Tibial artery (tissue), 4 donors: Measurements from ENCODE around the gene TNFRSF12A.

ENCODE experiments used
- DNase-seq, 2 donors: peaks; one replicate each; pipeline ENCODE4 v3.0.0-alpha.2; 2019
- H3K27ac ChIP-seq, 2 donors: fragments of 200-600 bp; sonication (generic) in 1 of 2; 1 replicate in 1 of 2; 2 replicates in 1 of 2; pipeline ENCODE4 v1.5.1; 2018 to 2019; ENCODE audit warnings: mild to moderate bottlenecking in 1 of 2
- H3K27me3 ChIP-seq, 2 donors: fragments of 200-600 bp; sonication (generic) in 1 of 2; one replicate each; pipeline versions ENCODE4 v1.5.1 to v1.6.0; 2016 to 2019
- H3K36me3 ChIP-seq, 3 donors: fragments of 200-600 bp; sonication (generic) in 2 of 3; one replicate each; pipeline ENCODE4 v1.5.1; 2016 to 2019; ENCODE audit warnings: mild to moderate bottlenecking in 2 of 3
- H3K4me1 ChIP-seq, 4 donors: fragments of 200-600 bp; sonication (generic) in 2 of 4; 1 replicate in 3 of 4; 2 replicates in 1 of 4; pipeline ENCODE4 v1.5.1; 2016 to 2019
- H3K4me3 ChIP-seq, 2 donors: fragments of 200-600 bp; sonication (generic) in 1 of 2; 1 replicate in 1 of 2; 2 replicates in 1 of 2; pipeline ENCODE4 v1.5.1; 2018 to 2019; ENCODE audit warnings: mild to moderate bottlenecking in 2 of 2
- H3K9me3 ChIP-seq, 3 donors: fragments of 200-600 bp; sonication (generic) in 1 of 3; one replicate each; pipeline ENCODE4 v1.5.1; 2016 to 2019
- intact Hi-C: fragments of 100-400 bp; cut with DNase I; formaldehyde crosslinking; loops from one replicate; pipeline ENCODE4 v1.15.0; 2023; ENCODE audit warnings: low total_unique reads
- TF ChIP-seq, protein P1 (sequence below), 2 experiments: fragments of 200-600 bp in 1 of 2; fragments of 450-650 bp in 1 of 2; IDR thresholded peaks; one replicate each; pipeline ENCODE4 v1.5.1; 2017 to 2019; ENCODE audit warnings: antibody characterized with exemption in 2 of 2, mild to moderate bottlenecking in 1 of 2, moderate library complexity in 1 of 2

TNFRSF12A gene

DNA sequence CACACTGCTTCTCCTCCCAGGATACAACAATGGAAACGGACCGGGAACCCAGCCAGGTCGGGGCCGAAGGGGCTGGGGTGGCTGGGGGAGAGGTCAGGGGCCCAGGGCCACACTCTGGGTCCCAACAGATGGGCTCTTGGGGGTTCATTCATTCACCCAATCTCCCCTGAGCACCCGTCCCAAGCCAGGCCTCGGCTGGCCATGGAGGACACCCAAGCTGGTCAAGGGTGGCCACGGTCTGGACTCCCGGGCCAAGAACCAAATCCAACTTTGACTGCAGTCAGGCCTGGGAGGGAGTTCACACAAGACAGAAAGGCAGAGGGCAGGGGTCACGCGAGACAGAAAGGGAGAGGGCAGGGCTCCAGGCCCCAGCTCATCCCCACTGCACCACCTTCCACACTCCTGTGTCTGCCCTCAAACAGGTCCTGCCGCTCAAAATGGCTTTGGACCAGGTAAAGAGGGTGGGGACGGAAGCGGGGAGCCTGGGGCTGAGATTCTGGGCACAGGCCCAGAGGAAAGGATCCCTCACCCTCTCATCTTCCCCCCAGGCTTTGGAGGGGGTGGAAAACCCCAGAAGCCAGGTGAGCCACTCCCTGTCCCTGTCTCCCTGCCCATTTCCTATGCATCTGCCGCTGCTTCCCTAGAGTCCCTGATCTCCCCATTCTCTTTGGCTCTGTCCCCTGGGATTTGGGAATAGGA lies 27.6 kb upstream of the TNFRSF12A start:
- Histone ChIP-seq H3K4me1 (no peaks in the 10 kb centered on the region), H3K27ac (no peak overlapping the region), H3K4me3 (no peak overlapping the region), H3K36me3 (no peaks in the 10 kb centered on the region), H3K9me3 (no peaks in the 10 kb centered on the region), H3K27me3 (peaks cover 0 to 47% of the 10 kb centered on the region in 2 donors)
- intact Hi-C loops = no loop called here
- TF ChIP-seq, protein P1, sequence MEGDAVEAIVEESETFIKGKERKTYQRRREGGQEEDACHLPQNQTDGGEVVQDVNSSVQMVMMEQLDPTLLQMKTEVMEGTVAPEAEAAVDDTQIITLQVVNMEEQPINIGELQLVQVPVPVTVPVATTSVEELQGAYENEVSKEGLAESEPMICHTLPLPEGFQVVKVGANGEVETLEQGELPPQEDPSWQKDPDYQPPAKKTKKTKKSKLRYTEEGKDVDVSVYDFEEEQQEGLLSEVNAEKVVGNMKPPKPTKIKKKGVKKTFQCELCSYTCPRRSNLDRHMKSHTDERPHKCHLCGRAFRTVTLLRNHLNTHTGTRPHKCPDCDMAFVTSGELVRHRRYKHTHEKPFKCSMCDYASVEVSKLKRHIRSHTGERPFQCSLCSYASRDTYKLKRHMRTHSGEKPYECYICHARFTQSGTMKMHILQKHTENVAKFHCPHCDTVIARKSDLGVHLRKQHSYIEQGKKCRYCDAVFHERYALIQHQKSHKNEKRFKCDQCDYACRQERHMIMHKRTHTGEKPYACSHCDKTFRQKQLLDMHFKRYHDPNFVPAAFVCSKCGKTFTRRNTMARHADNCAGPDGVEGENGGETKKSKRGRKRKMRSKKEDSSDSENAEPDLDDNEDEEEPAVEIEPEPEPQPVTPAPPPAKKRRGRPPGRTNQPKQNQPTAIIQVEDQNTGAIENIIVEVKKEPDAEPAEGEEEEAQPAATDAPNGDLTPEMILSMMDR (IDR thresholded peaks at IDR 0.05) = no peak
- no peak for DNase-seq

DNA sequence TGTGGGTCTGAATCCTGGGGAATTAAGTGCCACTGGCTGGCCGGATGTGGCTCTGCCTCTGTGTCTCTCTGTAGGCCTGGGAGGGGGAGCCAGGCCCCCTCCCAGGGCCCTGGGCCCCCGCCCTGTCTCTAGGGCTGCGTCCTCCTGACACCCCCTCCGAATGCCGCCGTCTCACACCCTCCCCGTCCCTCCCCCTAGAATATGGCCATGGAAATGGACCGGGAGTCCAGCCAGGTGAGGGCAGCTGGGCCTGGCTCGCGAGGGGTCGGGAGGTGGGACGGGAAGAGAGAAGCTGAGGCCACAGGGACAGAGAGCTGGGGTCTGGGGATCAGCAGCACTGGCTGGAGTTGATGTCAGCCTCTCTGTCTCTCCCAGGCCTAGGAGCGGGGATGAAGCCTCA lies 23.9 kb upstream of the TNFRSF12A start:
- Histone ChIP-seq H3K36me3 (no peaks in the 10 kb centered on the region), H3K9me3 (no peaks in the 10 kb centered on the region), H3K27me3 (peaks cover 0 to 50% of the 10 kb centered on the region in 2 donors), H3K27ac (no peak overlapping the region), H3K4me3 (no peak overlapping the region), H3K4me1 (no peaks in the 10 kb centered on the region)
- TF ChIP-seq, protein P1 (IDR thresholded peaks at IDR 0.05) = no peak
- intact Hi-C loops = no loop called here
- DNase-seq = no peak

DNA sequence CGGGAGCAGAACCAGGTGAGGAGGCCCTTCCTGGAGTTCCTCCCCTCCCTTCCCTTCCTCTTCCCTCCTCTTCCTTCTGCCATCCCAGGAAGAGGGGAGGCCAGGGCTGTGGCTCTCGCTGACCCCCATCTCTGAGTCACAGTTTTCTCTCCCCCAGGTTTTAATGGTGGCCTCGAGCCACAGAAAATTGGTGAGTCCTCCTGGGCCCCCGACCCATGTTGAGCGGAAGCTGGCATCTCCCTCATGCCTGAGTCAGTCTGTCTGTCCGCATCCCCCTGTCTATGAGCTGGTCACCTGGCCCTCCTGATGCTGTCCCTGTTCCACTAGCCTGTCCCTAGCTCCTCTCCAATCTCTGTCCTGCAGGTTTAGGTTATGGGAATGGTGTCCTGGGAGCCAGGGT lies 20.2 kb upstream of the TNFRSF12A start:
- Histone ChIP-seq H3K4me1 (peaks cover 0 to 4% (median 3%) of the 10 kb centered on the region in 4 donors), H3K27ac (no peak overlapping the region), H3K27me3 (peaks cover 0 to 59% of the 10 kb centered on the region in 2 donors), H3K4me3 (no peak overlapping the region), H3K36me3 (no peaks in the 10 kb centered on the region), H3K9me3 (no peaks in the 10 kb centered on the region)
- DNase-seq = no peak
- intact Hi-C loops = no loop called here
- TF ChIP-seq, protein P1 (IDR thresholded peaks at IDR 0.05) = no peak

DNA sequence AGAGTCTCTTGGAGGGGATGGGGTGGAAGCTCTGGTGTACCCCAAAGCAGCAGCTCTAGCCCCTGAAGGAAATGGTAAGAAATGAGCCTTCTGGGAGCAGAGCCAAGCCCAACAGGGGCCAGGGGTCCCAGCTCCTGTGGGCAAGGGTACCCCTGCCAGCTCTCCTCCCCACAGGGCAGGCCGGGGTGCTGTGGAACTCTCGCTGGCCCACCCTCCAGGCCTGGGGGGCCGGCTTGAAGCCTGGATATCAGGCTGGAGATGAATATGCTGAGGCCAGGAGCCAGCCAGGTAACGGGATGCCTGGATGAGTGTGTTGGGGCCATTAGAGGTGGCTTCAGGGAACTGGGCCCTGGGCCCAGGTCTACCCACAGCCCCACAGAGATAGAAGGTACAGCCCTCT lies 19.6 kb upstream of the TNFRSF12A start:
- Histone ChIP-seq H3K4me3 (no peak overlapping the region), H3K27ac (no peak overlapping the region), H3K4me1 (peaks cover 0 to 5% (median 4%) of the 10 kb centered on the region in 4 donors), H3K36me3 (no peaks in the 10 kb centered on the region), H3K9me3 (no peaks in the 10 kb centered on the region), H3K27me3 (peaks cover 0 to 60% of the 10 kb centered on the region in 2 donors)
- TF ChIP-seq, protein P1 (IDR thresholded peaks at IDR 0.05) = no peak
- no peak for DNase-seq
- intact Hi-C loops = no loop called here

DNA sequence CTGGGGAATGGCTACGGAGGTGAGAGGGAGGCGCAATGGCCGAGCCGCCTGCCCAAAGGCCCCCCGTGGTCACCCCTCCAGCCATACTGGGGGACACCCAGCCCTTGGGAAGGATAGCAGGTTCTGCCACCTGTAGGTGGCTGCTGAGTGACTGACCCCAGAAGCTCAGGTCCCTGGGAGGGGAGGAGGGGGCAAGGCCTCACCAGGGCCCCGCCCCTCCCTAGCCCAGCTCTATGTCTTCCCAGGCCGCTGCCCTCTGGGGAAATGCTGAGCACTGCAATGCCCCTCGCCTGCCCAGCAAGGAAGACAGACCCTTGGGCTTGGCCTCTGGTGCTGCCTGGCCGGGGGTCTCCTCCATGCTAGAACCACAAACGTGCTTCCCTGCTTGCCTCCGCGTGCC lies 18.9 kb upstream of the TNFRSF12A start:
- intact Hi-C loops = no loop called here
- TF ChIP-seq, protein P1 (IDR thresholded peaks at IDR 0.05) = no peak
- H3K36me3 ChIP-seq = no peaks in the 10 kb centered on the region
- H3K27ac ChIP-seq = no peak overlapping the region
- no peak overlapping the region for H3K4me3 ChIP-seq
- DNase-seq = no peak
- H3K9me3 ChIP-seq = no peaks in the 10 kb centered on the region
- H3K4me1 ChIP-seq = peaks cover 0 to 5% (median 4%) of the 10 kb centered on the region in 4 donors
- H3K27me3 ChIP-seq = peaks cover 0 to 61% of the 10 kb centered on the region in 2 donors
